CD4-positive, alpha-beta T cell treated with Interleukin-4 for 1 hour (primary cell): Measurements from ENCODE around the gene KLHL42.

Experiments
- DNase-seq, 2 donors: peaks; one replicate each; pipeline ENCODE4 v3.0.0-alpha.2; 2020 to 2022

The KLHL42 gene

GRCh38 chr12:27780612-27781408, 777 bp downstream of the KLHL42 start:
- peak in 1 of 2 donors; percentile 28 for DNase-seq

GRCh38 chr12:27781680-27782079, 1.6 kb downstream of the KLHL42 start:
- DNase-seq, result no peak

- DNase-seq, result no peak
Observed at GRCh38 chr12:27782481-27782880, 2.4 kb downstream of the KLHL42 start.

- DNase-seq, result no peak
Observed at GRCh38 chr12:27785882-27786570, 6.0 kb downstream of the KLHL42 start.

- DNase-seq, result no peak
Observed at GRCh38 chr12:27787559-27787958, 7.5 kb downstream of the KLHL42 start.

- DNase-seq, result no peak
Observed at GRCh38 chr12:27790179-27790578, 10.1 kb downstream of the KLHL42 start.

GRCh38 chr12:27794818-27795584, 15.0 kb downstream of the KLHL42 start:
- no peak for DNase-seq

- DNase-seq, result no peak
Observed at GRCh38 chr12:27796128-27796527, 16.1 kb downstream of the KLHL42 start.

- DNase-seq, result no peak
Observed at GRCh38 chr12:27797301-27798025, 17.4 kb downstream of the KLHL42 start.

- DNase-seq, result no peak
Observed at GRCh38 chr12:27800819-27801218, 20.8 kb downstream of the KLHL42 start.

GRCh38 chr12:27801630-27802029, 21.6 kb downstream of the KLHL42 start:
- no peak for DNase-seq

- no peak for DNase-seq
Observed at GRCh38 chr12:27802511-27802910, 22.5 kb downstream of the KLHL42 start.

- no peak for DNase-seq
Observed at GRCh38 chr12:27802936-27803335, 22.9 kb downstream of the KLHL42 start.

- no peak for DNase-seq
Observed at GRCh38 chr12:27805238-27805637, 25.2 kb downstream of the KLHL42 start.

- DNase-seq, result no peak
Observed at GRCh38 chr12:27806259-27806658, 26.2 kb downstream of the KLHL42 start.

- DNase-seq, result peak; percentile 25 to 28
Observed at GRCh38 chr12:27807063-27807703, 27.1 kb downstream of the KLHL42 start.

- no peak for DNase-seq
Observed at GRCh38 chr12:27808841-27809240, 28.8 kb downstream of the KLHL42 start.

- no peak for DNase-seq
Observed at GRCh38 chr12:27810756-27811155, 30.7 kb downstream of the KLHL42 start.

GRCh38 chr12:27812502-27812901, 32.5 kb downstream of the KLHL42 start:
- DNase-seq, result no peak

GRCh38 chr12:27814411-27814810, 34.4 kb downstream of the KLHL42 start:
- DNase-seq, result no peak

- DNase-seq, result no peak
Observed at GRCh38 chr12:27814851-27815591, 35.0 kb downstream of the KLHL42 start.

- no peak for DNase-seq
Observed at GRCh38 chr12:27817766-27818165, 37.7 kb downstream of the KLHL42 start.
